K562 treated with DMSO at 1 percent for 4 hours (cell line): Measurements from ENCODE around the gene OR10H4. TPM values are rescaled to one million over a fixed set of nuclear protein-coding genes. Genes with fewer than 3 reads are reported as not detected.

ENCODE experiments used
- total RNA-seq: library from RNA; unstranded; fragments of 300-600 nt; gene quantifications from 2 replicates; pipeline ENCODE4 v1.2.3, GENCODE V29; 2022; ENCODE audit not compliant: insufficient read depth

Gene OR10H4
- not detected in 2 replicates for total RNA-seq

GRCh38 chr19:15948223-15949058, at the start of gene OR10H4:
Gene OR10H4 (plus strand): TSS chr19:15949008. CDS start chr19:15949008, 0 bp downstream.

GRCh38 chr19:15934332-15935078, 14.3 kb upstream of the OR10H4 start, which contains the start of gene CYP4F11:
Gene CYP4F11 (minus strand): TSS chr19:15934529. CDS start chr19:15934408, 121 bp downstream.

Other genes starting within 250 kb of the OR10H4 start
- gene OR10H2, start 221.0 kb upstream of the OR10H4 start, total RNA-seq, result not detected in 2 replicates
- not detected in 2 replicates for gene OR10H3, start 211.0 kb upstream of the OR10H4 start, total RNA-seq
- gene OR10H5, start 161.3 kb upstream of the OR10H4 start, total RNA-seq, result not detected in 2 replicates
- not detected in 2 replicates for gene OR10H1, start 133.3 kb upstream of the OR10H4 start, total RNA-seq
- 0.45 TPM in 1 of 2 replicates, not detected in the other for gene CYP4F2, start 50.9 kb upstream of the OR10H4 start, total RNA-seq
- gene CYP4F11, start 14.5 kb upstream of the OR10H4 start, total RNA-seq, result not detected in 2 replicates
- 135 and 144 TPM in 2 replicates for gene TPM4, start 127.5 kb downstream of the OR10H4 start, total RNA-seq
- gene RAB8A, start 162.9 kb downstream of the OR10H4 start, total RNA-seq, result 20.6 and 28.4 TPM in 2 replicates
- gene HSH2D, start 194.7 kb downstream of the OR10H4 start, total RNA-seq, result 1.0 TPM in 1 of 2 replicates, not detected in the other
- gene CIB3, start 224.5 kb downstream of the OR10H4 start, total RNA-seq, result not detected in 2 replicates
- 80.7 and 92.2 TPM in 2 replicates for gene FAM32A, start 236.4 kb downstream of the OR10H4 start, total RNA-seq
- 72.0 and 76.6 TPM in 2 replicates for gene AP1M1, start 248.9 kb downstream of the OR10H4 start, total RNA-seq